Measurements from ENCODE around the gene POU6F2.

DNA sequence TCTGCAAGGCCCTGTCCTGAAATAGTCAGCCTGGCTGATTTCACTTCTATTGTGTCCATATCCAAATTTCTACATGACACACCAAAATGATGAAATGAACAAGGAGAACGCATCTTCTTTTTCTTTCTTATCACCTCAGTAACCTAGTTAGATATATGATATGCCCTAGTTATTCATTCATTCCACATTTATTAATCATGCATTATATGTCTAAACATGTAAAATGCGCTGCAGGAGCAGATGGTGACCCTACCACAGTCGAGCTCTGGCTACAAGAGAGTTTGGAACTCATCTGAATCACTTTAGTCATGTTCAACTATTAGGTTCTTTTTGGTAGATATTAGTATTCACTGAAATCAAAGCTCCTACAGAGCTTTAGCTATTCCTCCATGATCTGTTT is 36.9 kb upstream of the POU6F2 start:
- TF ChIP-seq, protein P1, sequence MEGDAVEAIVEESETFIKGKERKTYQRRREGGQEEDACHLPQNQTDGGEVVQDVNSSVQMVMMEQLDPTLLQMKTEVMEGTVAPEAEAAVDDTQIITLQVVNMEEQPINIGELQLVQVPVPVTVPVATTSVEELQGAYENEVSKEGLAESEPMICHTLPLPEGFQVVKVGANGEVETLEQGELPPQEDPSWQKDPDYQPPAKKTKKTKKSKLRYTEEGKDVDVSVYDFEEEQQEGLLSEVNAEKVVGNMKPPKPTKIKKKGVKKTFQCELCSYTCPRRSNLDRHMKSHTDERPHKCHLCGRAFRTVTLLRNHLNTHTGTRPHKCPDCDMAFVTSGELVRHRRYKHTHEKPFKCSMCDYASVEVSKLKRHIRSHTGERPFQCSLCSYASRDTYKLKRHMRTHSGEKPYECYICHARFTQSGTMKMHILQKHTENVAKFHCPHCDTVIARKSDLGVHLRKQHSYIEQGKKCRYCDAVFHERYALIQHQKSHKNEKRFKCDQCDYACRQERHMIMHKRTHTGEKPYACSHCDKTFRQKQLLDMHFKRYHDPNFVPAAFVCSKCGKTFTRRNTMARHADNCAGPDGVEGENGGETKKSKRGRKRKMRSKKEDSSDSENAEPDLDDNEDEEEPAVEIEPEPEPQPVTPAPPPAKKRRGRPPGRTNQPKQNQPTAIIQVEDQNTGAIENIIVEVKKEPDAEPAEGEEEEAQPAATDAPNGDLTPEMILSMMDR (IDR thresholded peaks at IDR 0.05), result no peak
- TF ChIP-seq POLR2AphosphoS5 (IDR thresholded peaks at IDR 0.05), result no peak

Data from breast epithelium (tissue), 3 donors.